ENCODE results near the gene ADGRG3.

Gene ADGRG3

DNA sequence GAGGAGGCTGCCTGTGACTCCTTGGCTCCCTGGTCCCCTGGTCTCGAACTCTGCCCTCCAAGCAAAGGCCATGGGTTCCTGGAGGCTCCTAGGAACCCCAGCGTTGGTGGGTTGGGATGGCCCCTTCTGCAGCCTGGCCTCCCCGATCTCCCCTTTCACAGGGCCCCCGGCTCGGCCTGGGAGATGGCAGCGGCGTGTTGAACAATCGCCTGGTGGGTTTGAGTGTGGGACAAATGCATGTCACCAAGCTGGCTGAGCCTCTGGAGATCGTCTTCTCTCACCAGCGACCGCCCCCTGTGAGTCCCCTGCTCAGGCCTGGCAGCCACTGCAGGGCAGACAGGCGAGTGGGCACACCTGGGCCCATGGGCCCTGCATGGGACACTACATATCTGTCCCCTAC is 10.9 kb downstream of the ADGRG3 start:
- POLR2A ChIA-PET = no interaction called here
- CTCF ChIA-PET = no interaction called here

DNA sequence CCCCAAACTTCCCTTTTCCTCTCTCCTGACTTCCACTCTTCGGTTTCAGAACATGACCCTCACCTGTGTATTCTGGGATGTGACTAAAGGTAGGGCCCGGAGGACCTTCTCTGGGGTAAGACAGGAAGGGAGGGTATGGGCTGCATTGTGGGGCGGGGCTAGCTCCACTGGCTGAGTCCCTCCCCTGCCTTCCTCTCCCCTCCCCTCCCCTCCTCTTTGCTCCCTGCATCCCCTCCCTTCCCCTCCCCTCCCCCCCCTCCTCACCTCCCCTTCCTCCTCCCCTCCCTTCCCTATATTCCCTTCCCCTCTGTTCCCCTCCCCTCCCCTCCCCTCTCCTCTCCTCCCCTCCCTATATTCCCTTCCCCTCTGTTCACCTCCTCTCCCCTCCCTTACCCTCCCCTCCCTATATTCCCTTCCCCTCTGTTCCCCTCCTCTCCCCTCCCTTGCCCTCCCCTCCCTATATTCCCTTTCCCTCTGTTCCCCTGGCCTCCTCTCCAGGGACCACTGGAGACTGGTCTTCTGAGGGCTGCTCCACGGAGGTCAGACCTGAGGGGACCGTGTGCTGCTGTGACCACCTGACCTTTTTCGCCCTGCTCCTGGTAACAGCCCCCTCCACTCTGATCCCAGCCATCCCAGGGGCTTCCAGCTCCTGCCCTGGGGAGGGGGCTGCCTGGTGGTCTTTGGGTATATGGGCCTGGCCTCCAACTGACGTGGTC is 11.8 kb downstream of the ADGRG3 start:
- Histone ChIP-seq H3K36me3 (ENCODE audit: control insufficient read depth in 2 of 2, insufficient read depth in 1 of 2, low read length in 2 of 2) (no peaks in the 10 kb centered on the region), H3K9me3 (ENCODE audit: control insufficient read depth, insufficient read depth, low read depth, low read length) (no peaks in the 10 kb centered on the region), H3K4me1 (ENCODE audit: control insufficient read depth, insufficient read depth, low read length) (no peaks in the 10 kb centered on the region), H3K4me3 (ENCODE audit: low read depth, low read length) (no peak overlapping the region), H3K27ac (ENCODE audit: extremely low read depth, low read depth, low read length) (no peak overlapping the region)
- ChIA-PET POLR2A (no interaction called here), CTCF (no interaction called here)
- TF ChIP-seq, protein P1, sequence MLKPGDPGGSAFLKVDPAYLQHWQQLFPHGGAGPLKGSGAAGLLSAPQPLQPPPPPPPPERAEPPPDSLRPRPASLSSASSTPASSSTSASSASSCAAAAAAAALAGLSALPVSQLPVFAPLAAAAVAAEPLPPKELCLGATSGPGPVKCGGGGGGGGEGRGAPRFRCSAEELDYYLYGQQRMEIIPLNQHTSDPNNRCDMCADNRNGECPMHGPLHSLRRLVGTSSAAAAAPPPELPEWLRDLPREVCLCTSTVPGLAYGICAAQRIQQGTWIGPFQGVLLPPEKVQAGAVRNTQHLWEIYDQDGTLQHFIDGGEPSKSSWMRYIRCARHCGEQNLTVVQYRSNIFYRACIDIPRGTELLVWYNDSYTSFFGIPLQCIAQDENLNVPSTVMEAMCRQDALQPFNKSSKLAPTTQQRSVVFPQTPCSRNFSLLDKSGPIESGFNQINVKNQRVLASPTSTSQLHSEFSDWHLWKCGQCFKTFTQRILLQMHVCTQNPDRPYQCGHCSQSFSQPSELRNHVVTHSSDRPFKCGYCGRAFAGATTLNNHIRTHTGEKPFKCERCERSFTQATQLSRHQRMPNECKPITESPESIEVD (tag by site-specific recombination; IDR thresholded peaks at IDR 0.05) = no peak

More for the DNA sequence above, 10.9 kb downstream of the ADGRG3 start:
- Histone ChIP-seq H3K4me3 (ENCODE audit: low read depth, low read length) (no peak overlapping the region), H3K36me3 (ENCODE audit: control insufficient read depth in 2 of 2, insufficient read depth in 1 of 2, low read length in 2 of 2) (no peaks in the 10 kb centered on the region), H3K4me1 (ENCODE audit: control insufficient read depth, insufficient read depth, low read length) (no peaks in the 10 kb centered on the region), H3K9me3 (ENCODE audit: control insufficient read depth, insufficient read depth, low read depth, low read length) (no peaks in the 10 kb centered on the region), H3K27ac (ENCODE audit: extremely low read depth, low read depth, low read length) (no peak overlapping the region)
- TF ChIP-seq, protein P2, sequence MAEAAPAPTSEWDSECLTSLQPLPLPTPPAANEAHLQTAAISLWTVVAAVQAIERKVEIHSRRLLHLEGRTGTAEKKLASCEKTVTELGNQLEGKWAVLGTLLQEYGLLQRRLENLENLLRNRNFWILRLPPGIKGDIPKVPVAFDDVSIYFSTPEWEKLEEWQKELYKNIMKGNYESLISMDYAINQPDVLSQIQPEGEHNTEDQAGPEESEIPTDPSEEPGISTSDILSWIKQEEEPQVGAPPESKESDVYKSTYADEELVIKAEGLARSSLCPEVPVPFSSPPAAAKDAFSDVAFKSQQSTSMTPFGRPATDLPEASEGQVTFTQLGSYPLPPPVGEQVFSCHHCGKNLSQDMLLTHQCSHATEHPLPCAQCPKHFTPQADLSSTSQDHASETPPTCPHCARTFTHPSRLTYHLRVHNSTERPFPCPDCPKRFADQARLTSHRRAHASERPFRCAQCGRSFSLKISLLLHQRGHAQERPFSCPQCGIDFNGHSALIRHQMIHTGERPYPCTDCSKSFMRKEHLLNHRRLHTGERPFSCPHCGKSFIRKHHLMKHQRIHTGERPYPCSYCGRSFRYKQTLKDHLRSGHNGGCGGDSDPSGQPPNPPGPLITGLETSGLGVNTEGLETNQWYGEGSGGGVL (tag by site-specific recombination; IDR thresholded peaks at IDR 0.05) = no peak
- TF ChIP-seq ZNF10 (tag by site-specific recombination; IDR thresholded peaks at IDR 0.05) = no peak
- TF ChIP-seq ZNF701 (tag by site-specific recombination; IDR thresholded peaks at IDR 0.05) = no peak
- no peak for TF ChIP-seq ZNF155 (tag by site-specific recombination; IDR thresholded peaks at IDR 0.05)
- no peak for TF ChIP-seq ZNF433 (tag by site-specific recombination; IDR thresholded peaks at IDR 0.05; ENCODE audit: low read depth)
- TF ChIP-seq, protein P3, sequence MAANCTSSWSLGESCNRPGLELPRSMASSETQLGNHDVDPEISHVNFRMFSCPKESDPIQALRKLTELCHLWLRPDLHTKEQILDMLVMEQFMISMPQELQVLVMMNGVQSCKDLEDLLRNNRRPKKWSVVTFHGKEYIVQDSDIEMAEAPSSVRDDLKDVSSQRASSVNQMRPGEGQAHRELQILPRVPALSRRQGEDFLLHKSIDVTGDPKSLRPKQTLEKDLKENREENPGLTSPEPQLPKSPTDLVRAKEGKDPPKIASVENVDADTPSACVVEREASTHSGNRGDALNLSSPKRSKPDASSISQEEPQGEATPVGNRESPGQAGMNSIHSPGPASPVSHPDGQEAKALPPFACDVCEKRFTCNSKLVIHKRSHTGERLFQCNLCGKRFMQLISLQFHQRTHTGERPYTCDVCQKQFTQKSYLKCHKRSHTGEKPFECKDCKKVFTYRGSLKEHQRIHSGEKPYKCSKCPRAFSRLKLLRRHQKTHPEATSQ (tag by site-specific recombination; IDR thresholded peaks at IDR 0.05) = no peak
- no peak for TF ChIP-seq ZNF248 (tag by site-specific recombination; IDR thresholded peaks at IDR 0.05)
- TF ChIP-seq, protein P4, sequence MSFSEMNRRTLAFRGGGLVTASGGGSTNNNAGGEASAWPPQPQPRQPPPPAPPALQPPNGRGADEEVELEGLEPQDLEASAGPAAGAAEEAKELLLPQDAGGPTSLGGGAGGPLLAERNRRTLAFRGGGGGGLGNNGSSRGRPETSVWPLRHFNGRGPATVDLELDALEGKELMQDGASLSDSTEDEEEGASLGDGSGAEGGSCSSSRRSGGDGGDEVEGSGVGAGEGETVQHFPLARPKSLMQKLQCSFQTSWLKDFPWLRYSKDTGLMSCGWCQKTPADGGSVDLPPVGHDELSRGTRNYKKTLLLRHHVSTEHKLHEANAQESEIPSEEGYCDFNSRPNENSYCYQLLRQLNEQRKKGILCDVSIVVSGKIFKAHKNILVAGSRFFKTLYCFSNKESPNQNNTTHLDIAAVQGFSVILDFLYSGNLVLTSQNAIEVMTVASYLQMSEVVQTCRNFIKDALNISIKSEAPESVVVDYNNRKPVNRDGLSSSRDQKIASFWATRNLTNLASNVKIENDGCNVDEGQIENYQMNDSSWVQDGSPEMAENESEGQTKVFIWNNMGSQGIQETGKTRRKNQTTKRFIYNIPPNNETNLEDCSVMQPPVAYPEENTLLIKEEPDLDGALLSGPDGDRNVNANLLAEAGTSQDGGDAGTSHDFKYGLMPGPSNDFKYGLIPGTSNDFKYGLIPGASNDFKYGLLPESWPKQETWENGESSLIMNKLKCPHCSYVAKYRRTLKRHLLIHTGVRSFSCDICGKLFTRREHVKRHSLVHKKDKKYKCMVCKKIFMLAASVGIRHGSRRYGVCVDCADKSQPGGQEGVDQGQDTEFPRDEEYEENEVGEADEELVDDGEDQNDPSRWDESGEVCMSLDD (tag by site-specific recombination; IDR thresholded peaks at IDR 0.05) = no peak

DNA sequence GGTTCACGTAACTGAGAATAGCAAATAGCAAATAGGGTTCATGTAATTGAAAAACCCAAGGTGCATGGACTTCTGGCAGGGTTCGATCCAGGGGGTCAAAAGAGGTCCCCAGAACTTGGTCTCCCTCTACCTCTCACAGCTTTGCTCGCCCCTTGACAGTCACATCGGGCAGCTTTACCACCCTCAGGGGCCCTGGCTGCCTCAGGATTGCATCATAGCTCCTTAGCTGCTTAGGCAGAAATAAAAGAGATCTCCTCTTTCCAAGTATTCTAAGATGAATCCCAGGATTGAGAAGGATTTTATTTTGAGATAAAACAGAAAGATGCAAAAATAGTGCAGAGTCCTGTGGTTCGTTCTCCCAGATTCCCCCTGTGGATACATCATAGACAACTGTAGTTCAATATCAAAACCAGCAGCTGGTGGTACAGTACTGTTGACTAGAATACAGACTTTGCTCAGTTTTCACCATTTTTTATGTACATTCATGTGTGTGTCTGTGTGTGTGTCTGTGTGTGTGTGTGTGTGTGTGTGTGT is 12.8 kb downstream of the ADGRG3 start:
- Histone ChIP-seq H3K4me3 (ENCODE audit: low read depth, low read length) (no peak overlapping the region), H3K4me1 (ENCODE audit: control insufficient read depth, insufficient read depth, low read length) (no peaks in the 10 kb centered on the region), H3K36me3 (ENCODE audit: control insufficient read depth in 2 of 2, insufficient read depth in 1 of 2, low read length in 2 of 2) (no peaks in the 10 kb centered on the region), H3K9me3 (ENCODE audit: control insufficient read depth, insufficient read depth, low read depth, low read length) (no peaks in the 10 kb centered on the region), H3K27ac (ENCODE audit: extremely low read depth, low read depth, low read length) (no peak overlapping the region)
- ChIA-PET POLR2A (interaction anchor here (1.4 kb wide), 1 partner anchor 55 kb away, joined by 3 read pairs; the partner anchor contains the start of gene KATNB1), CTCF (interaction anchor here (0.6 to 1.0 kb wide), 2 partner anchors 12 to 380 kb away, joined by 4 read pairs; no protein-coding TSS in a partner anchor)
- no peak for TF ChIP-seq ZNF654 (tag by site-specific recombination; IDR thresholded peaks at IDR 0.05; ENCODE audit: low read depth)
- peak; percentile 16; the same call in 1 of the 2 replicates for TF ChIP-seq ZNF335 (tag by site-specific recombination; conservative IDR thresholded peaks at IDR 0.05)
